OCI-LY3 (cell line): ENCODE measurements around the gene SNPH.

Experiments
- EZH2phosphoT487 ChIP-seq: fragments of 200-600 bp; shearing (Covaris generic); IDR thresholded peaks from 2 replicates; pipeline ENCODE4 v1.6.1; 2018; ENCODE audit warnings: antibody characterized with exemption, mixed run types, low read depth
- TF ChIP-seq, protein P1 (sequence below): fragments of 200-600, 300-600 bp; sonication (generic); IDR thresholded peaks from 2 replicates; pipeline ENCODE4 v1.5.1; 2014; ENCODE audit warnings: antibody characterized with exemption, low read length, low read depth

DNA sequence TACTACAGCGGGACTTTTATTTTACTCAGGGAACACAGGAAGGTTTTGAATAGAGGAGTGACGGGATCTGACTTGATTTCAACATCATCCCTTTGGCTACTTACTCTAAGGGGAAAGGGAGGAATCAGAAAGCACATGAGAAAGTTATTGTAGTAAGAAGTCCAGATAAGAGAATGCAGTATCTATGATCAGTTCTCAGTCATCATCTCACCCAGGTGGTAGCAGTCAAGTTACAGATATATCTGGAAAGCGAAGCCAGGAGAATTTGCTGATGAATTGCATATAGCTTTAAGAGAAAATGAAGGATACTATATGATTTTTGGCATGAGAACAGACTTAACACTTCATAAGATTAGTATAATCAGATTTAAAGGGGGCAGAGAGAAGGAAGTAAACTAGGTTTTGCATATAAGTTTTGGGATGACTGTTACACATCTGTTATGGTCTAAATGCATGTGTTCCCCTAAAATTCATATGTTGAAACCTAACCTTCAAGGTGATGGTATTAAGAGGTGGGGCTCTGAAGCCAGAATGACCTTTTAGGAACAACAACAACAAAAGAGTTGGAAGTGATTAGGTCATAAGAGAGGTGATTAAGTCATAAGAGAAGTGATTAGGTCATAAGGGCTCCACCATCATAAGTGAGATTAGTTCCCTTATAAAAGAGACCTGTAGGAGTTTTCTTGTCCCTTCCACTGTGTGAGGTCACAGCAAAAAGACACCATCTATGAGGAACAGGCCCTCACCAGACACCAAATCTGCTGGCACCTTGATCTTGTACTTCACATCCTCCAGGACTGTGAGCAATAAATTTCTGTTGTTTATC, 33.6 kb upstream of the SNPH start:
- TF ChIP-seq, protein P1, sequence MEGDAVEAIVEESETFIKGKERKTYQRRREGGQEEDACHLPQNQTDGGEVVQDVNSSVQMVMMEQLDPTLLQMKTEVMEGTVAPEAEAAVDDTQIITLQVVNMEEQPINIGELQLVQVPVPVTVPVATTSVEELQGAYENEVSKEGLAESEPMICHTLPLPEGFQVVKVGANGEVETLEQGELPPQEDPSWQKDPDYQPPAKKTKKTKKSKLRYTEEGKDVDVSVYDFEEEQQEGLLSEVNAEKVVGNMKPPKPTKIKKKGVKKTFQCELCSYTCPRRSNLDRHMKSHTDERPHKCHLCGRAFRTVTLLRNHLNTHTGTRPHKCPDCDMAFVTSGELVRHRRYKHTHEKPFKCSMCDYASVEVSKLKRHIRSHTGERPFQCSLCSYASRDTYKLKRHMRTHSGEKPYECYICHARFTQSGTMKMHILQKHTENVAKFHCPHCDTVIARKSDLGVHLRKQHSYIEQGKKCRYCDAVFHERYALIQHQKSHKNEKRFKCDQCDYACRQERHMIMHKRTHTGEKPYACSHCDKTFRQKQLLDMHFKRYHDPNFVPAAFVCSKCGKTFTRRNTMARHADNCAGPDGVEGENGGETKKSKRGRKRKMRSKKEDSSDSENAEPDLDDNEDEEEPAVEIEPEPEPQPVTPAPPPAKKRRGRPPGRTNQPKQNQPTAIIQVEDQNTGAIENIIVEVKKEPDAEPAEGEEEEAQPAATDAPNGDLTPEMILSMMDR, result no peak
- TF ChIP-seq EZH2phosphoT487, result no peak
